Thoracic aorta (tissue), 2 donors: Measurements from ENCODE around the gene PCDHA1. TPM values are rescaled to one million over a fixed set of nuclear protein-coding genes. Genes with fewer than 3 reads are reported as not detected.

Experiments
- ATAC-seq: fragments of 150-250 bp; one replicate; pipeline ENCODE4 v1.8.0; 2017; ENCODE audit warnings: low read depth; ENCODE audit not compliant: insufficient number of reproducible peaks, low FRiP score
- DNase-seq: peaks from one replicate; pipeline ENCODE4 v3.0.0-alpha.2; 2020; ENCODE audit warnings: low spot score
- H3K27ac ChIP-seq, 2 donors: fragments of 200-600 bp; sonication (generic); 1 replicate in 1 of 2; 2 replicates in 1 of 2; pipeline ENCODE4 v1.5.1; 2016; ENCODE audit warnings: mild to moderate bottlenecking in 2 of 2, moderate library complexity in 2 of 2
- H3K27me3 ChIP-seq: fragments of 200-600 bp; sonication (generic); replicated peaks from 2 replicates; pipeline ENCODE4 v1.6.0; 2016; ENCODE audit warnings: mild to moderate bottlenecking; ENCODE audit not compliant: insufficient read depth
- H3K36me3 ChIP-seq: fragments of 200-600 bp; sonication (generic); one replicate; pipeline ENCODE4 v1.5.1; 2016
- H3K4me1 ChIP-seq, 2 donors: fragments of 200-600 bp; sonication (generic); 1 replicate in 1 of 2; 2 replicates in 1 of 2; pipeline versions ENCODE4 v1.5.1 to v1.6.0; 2016; ENCODE audit warnings: low read depth in 2 of 2, mild to moderate bottlenecking in 1 of 2; ENCODE audit not compliant: control insufficient read depth in 1 of 2
- H3K4me3 ChIP-seq: fragments of 200-600 bp; sonication (generic); 2 replicates; pipeline ENCODE4 v1.5.1; 2016; ENCODE audit warnings: mild to moderate bottlenecking
- H3K9me3 ChIP-seq: fragments of 200-600 bp; sonication (generic); 2 replicates; pipeline ENCODE4 v1.5.1; 2016
- CTCF ChIP-seq: fragments of 200-600 bp; sonication (generic); IDR thresholded peaks from one replicate; pipeline ENCODE4 v1.5.1; 2019; ENCODE audit warnings: antibody characterized with exemption
- total RNA-seq, 2 donors: library from RNA; depleted of rRNA; stranded (reverse); fragments of >200 nt; gene quantifications; one replicate each; pipeline versions ENCODE4 v1.1.0 to v1.2.3, GENCODE V29; 2016

The PCDHA1 gene
- total RNA-seq, 2 donors from 2014 or later: not detected

- no peaks in the 10 kb centered on the region for H3K4me1 ChIP-seq
- H3K27me3 ChIP-seq: no peaks in the 10 kb centered on the region
- H3K9me3 ChIP-seq: no peaks in the 10 kb centered on the region
- no peak for ATAC-seq
- H3K27ac ChIP-seq: no peak overlapping the region
- no peak for DNase-seq
- H3K4me3 ChIP-seq: no peak overlapping the region
- no peaks in the 10 kb centered on the region for H3K36me3 ChIP-seq
- no peak for TF ChIP-seq CTCF
Observed at GRCh38 chr5:140934964-140935606, 149.1 kb downstream of the PCDHA1 start.

- no peak for TF ChIP-seq CTCF
- H3K27ac ChIP-seq: no peak overlapping the region
- H3K4me1 ChIP-seq: no peaks in the 10 kb centered on the region
- no peak for ATAC-seq
- H3K36me3 ChIP-seq: no peaks in the 10 kb centered on the region
- no peaks in the 10 kb centered on the region for H3K27me3 ChIP-seq
- no peaks in the 10 kb centered on the region for H3K9me3 ChIP-seq
- H3K4me3 ChIP-seq: no peak overlapping the region
- DNase-seq: no peak
Observed at GRCh38 chr5:140946578-140946977, 160.6 kb downstream of the PCDHA1 start.

- Histone ChIP-seq H3K4me3 (no peak overlapping the region), H3K27me3 (no peaks in the 10 kb centered on the region), H3K9me3 (no peaks in the 10 kb centered on the region), H3K36me3 (no peaks in the 10 kb centered on the region), H3K27ac (no peak overlapping the region), H3K4me1 (no peaks in the 10 kb centered on the region)
- DNase-seq (no peak), ATAC-seq (no peak)
- TF ChIP-seq CTCF: no peak
Observed at GRCh38 chr5:140951636-140952035, 165.7 kb downstream of the PCDHA1 start.

- Histone ChIP-seq H3K36me3 (no peaks in the 10 kb centered on the region), H3K9me3 (no peaks in the 10 kb centered on the region), H3K27ac (no peak overlapping the region), H3K4me1 (no peaks in the 10 kb centered on the region), H3K27me3 (no peaks in the 10 kb centered on the region), H3K4me3 (no peak overlapping the region)
- no peak for ATAC-seq
- TF ChIP-seq CTCF: no peak
- no peak for DNase-seq
Observed at GRCh38 chr5:140953234-140953633, 167.3 kb downstream of the PCDHA1 start.

- Histone ChIP-seq H3K4me3 (no peak overlapping the region), H3K36me3 (no peaks in the 10 kb centered on the region), H3K27ac (no peak overlapping the region), H3K27me3 (no peaks in the 10 kb centered on the region), H3K9me3 (no peaks in the 10 kb centered on the region), H3K4me1 (peaks cover 0 to 5% of the 10 kb centered on the region in 2 donors)
- ATAC-seq (no peak), DNase-seq (no peak)
- no peak for TF ChIP-seq CTCF
Observed at GRCh38 chr5:140962190-140962589, 176.2 kb downstream of the PCDHA1 start.
